H1 (cell line): Measurements from ENCODE around the gene NUP50. TPM values are rescaled to one million over a fixed set of nuclear protein-coding genes. Genes with fewer than 3 reads are reported as not detected.

Experiments
- BACH1 ChIP-seq: IDR thresholded peaks from 2 replicates; pipeline ENCODE4 v1.6.1; 2012; ENCODE audit warnings: low read length, improper control_type of control experiment
- BCL11A ChIP-seq, 2 experiments: IDR thresholded peaks; one replicate each; pipeline ENCODE4 v1.6.1; 2011; ENCODE audit warnings: low read depth in 2 of 2, low read length in 2 of 2, mild to moderate bottlenecking in 2 of 2
- HDAC2 ChIP-seq, 2 experiments: fragments of 300-600 bp in 1 of 2; sonication (generic) in 1 of 2; IDR thresholded peaks; 2 replicates each; pipeline ENCODE4 v1.6.1; 2011 to 2012; ENCODE audit warnings: low read depth in 2 of 2, low read length in 2 of 2, mild to moderate bottlenecking in 2 of 2, moderate library complexity in 2 of 2, borderline replicate concordance in 1 of 2, inconsistent platforms in 1 of 2
- JUND ChIP-seq: IDR thresholded peaks from 2 replicates; pipeline ENCODE4 v1.6.1; 2011; ENCODE audit warnings: mild to moderate bottlenecking, improper control_type of control experiment, low read length
- RXRA ChIP-seq: IDR thresholded peaks from 2 replicates; pipeline ENCODE4 v1.6.1; 2011; ENCODE audit warnings: low read depth, mild to moderate bottlenecking, low read length, moderate library complexity; ENCODE audit not compliant: insufficient read depth
- SAP30 ChIP-seq: fragments of 300-600 bp; sonication (generic); IDR thresholded peaks from 2 replicates; pipeline ENCODE4 v1.7.1; 2012; ENCODE audit warnings: low read length, moderate library complexity, mild to moderate bottlenecking, inconsistent platforms; ENCODE audit not compliant: insufficient read depth, insufficient replicate concordance
- SP2 ChIP-seq: IDR thresholded peaks from 2 replicates; pipeline ENCODE4 v1.6.1; 2012; ENCODE audit warnings: mild to moderate bottlenecking, low read length, inconsistent platforms
- polyA plus RNA-seq, 7 experiments: library from polyadenylated mRNA; depleted of rRNA in 3 of 7; stranded (reverse) in 5 of 7; unstranded in 2 of 7; fragments of >200 nt in 5 of 7; fragments of 200-250 nt in 2 of 7; gene quantifications; 1 replicate in 5 of 7; 2 replicates in 1 of 7; 4 replicates in 1 of 7; pipeline versions ENCODE4 v1.2.1 to v1.2.3, GENCODE V29; 2011 to 2013; ENCODE audit warnings: missing spikeins in 2 of 7, mixed read lengths in 2 of 7
- total RNA-seq: library from RNA; stranded (reverse); fragmentation: NEBNext Ultra II Directional; extraction: Animal tissue kit (Norgen Biotek cat#: 25700); gene quantifications from 2 replicates; pipeline ENCODE4 v1.2.1, GENCODE V29; 2021

Gene NUP50
- total and polyA plus RNA-seq, 2 of the 8 experiments (the other 6 are each of a cell fraction or from before 2014, with no cell fraction given), result 20.0 to 112 TPM

- TF ChIP-seq HDAC2 (IDR thresholded peaks at IDR 0.05; ENCODE audit: borderline replicate concordance in 1 of 2, low read depth in 2 of 2, low read length in 2 of 2), result no peak
- TF ChIP-seq RXRA, result no peak
- TF ChIP-seq BCL11A (IDR thresholded peaks at IDR 0.05; ENCODE audit: low read depth in 2 of 2, low read length in 2 of 2), result no peak
- no peak for TF ChIP-seq SP2
- TF ChIP-seq SAP30, result no peak
- TF ChIP-seq BACH1, result no peak
- no peak for TF ChIP-seq JUND
Observed at GRCh38 chr22:45136594-45136993, 27.1 kb upstream of the NUP50 start (continued).
